Neuronal stem cell (in vitro differentiated cells): ENCODE measurements around the gene ADRA2B.

Source experiments
- DNase-seq: peaks from one replicate; pipeline ENCODE4 v3.0.0-alpha.2; 2013; ENCODE audit warnings: low spot score
- H2AFZ ChIP-seq: one replicate; pipeline ENCODE4 v1.6.1; 2013; ENCODE audit warnings: mild to moderate bottlenecking, low read length, inconsistent platforms
- H2AK5ac ChIP-seq: 2 replicates; pipeline ENCODE4 v1.6.1; 2013; ENCODE audit warnings: low read depth, mild to moderate bottlenecking, inconsistent platforms, low read length, moderate library complexity, mixed read lengths
- H2BK120ac ChIP-seq: 2 replicates; pipeline ENCODE4 v1.6.1; 2013; ENCODE audit warnings: low read depth, mild to moderate bottlenecking, inconsistent platforms, low read length, moderate library complexity, mixed read lengths
- H2BK12ac ChIP-seq: one replicate; pipeline ENCODE4 v1.6.1; 2013; ENCODE audit warnings: low read length, inconsistent platforms
- H2BK15ac ChIP-seq: 2 replicates; pipeline ENCODE4 v1.6.1; 2013; ENCODE audit warnings: mild to moderate bottlenecking, low read length, inconsistent platforms, mixed read lengths
- H2BK5ac ChIP-seq: one replicate; pipeline ENCODE4 v1.6.1; 2013; ENCODE audit warnings: inconsistent platforms, mild to moderate bottlenecking, low read length, moderate library complexity
- H3K14ac ChIP-seq: one replicate; pipeline ENCODE4 v1.6.1; 2013; ENCODE audit warnings: low read length, inconsistent platforms
- H3K18ac ChIP-seq: 2 replicates; pipeline ENCODE4 v1.6.1; 2013; ENCODE audit warnings: low read length, inconsistent platforms
- H3K23ac ChIP-seq: 2 replicates; pipeline ENCODE4 v1.6.1; 2013; ENCODE audit warnings: low read depth, mild to moderate bottlenecking, mixed read lengths, low read length, inconsistent platforms; ENCODE audit not compliant: poor library complexity
- H3K27ac ChIP-seq: replicated peaks from 3 replicates; pipeline ENCODE4 v1.5.1; 2013; ENCODE audit warnings: low read length, inconsistent platforms
- H3K27me3 ChIP-seq, 3 experiments: 2 replicates each; pipeline ENCODE4 v1.6.1; 2013; ENCODE audit warnings: low read length in 3 of 3, mild to moderate bottlenecking in 2 of 3, inconsistent platforms in 1 of 3, low read depth in 1 of 3, mixed read lengths in 1 of 3, moderate library complexity in 1 of 3; ENCODE audit not compliant: control insufficient read depth in 3 of 3, insufficient read depth in 3 of 3
- H3K36me3 ChIP-seq, 2 donors: replicated peaks in 1 of 2; 2 replicates each; pipeline ENCODE4 v1.6.1; 2013; ENCODE audit warnings: low read length in 2 of 2; ENCODE audit not compliant: control insufficient read depth in 2 of 2, insufficient read depth in 2 of 2
- H3K4ac ChIP-seq: 2 replicates; pipeline ENCODE4 v1.6.1; 2013; ENCODE audit warnings: inconsistent platforms, mild to moderate bottlenecking, low read length, moderate library complexity
- H3K4me1 ChIP-seq, 2 donors: 1 replicate in 1 of 2; 2 replicates in 1 of 2; pipeline ENCODE4 v1.6.1; 2013; ENCODE audit warnings: low read length in 2 of 2, low read depth in 1 of 2; ENCODE audit not compliant: control insufficient read depth in 2 of 2, insufficient read depth in 1 of 2
- H3K4me2 ChIP-seq: one replicate; pipeline ENCODE4 v1.6.1; 2013; ENCODE audit warnings: mild to moderate bottlenecking, low read length, inconsistent platforms; ENCODE audit not compliant: insufficient read depth, poor library complexity, severe bottlenecking
- H3K4me3 ChIP-seq, 2 donors: 2 replicates each; pipeline ENCODE4 v1.5.1; 2013; ENCODE audit warnings: low read length in 2 of 2, mild to moderate bottlenecking in 2 of 2, inconsistent platforms in 1 of 2, moderate library complexity in 1 of 2
- H3K79me1 ChIP-seq: one replicate; pipeline ENCODE4 v1.6.1; 2013; ENCODE audit warnings: low read depth, mild to moderate bottlenecking, inconsistent platforms, low read length, moderate library complexity
- H3K9ac ChIP-seq: one replicate; pipeline ENCODE4 v1.6.1; 2013; ENCODE audit warnings: mild to moderate bottlenecking, low read depth, low read length, inconsistent platforms; ENCODE audit not compliant: poor library complexity
- H3K9me3 ChIP-seq, 2 donors: replicated peaks in 1 of 2; 2 replicates each; pipeline versions ENCODE3 to v1.6.1; 2013; ENCODE audit warnings: low read length in 2 of 2, mild to moderate bottlenecking in 2 of 2, inconsistent platforms in 1 of 2, low read depth in 1 of 2, mixed read lengths in 1 of 2, moderate library complexity in 1 of 2; ENCODE audit not compliant: control insufficient read depth in 2 of 2, insufficient read depth in 1 of 2
- H4K8ac ChIP-seq: one replicate; pipeline ENCODE4 v1.6.1; 2013; ENCODE audit warnings: low read depth, mild to moderate bottlenecking, inconsistent platforms, low read length, moderate library complexity
- H4K91ac ChIP-seq: one replicate; pipeline ENCODE4 v1.6.1; 2013; ENCODE audit warnings: low read length, low read depth, mild to moderate bottlenecking, inconsistent platforms; ENCODE audit not compliant: poor library complexity
- WGBS, 2 donors: extraction: QIAGEN DNeasy Blood & Tissue Kit; methylation state at CpG; one replicate each; pipeline ENCODE4 v1.1.7; 2013; ENCODE audit warnings: missing lambda C conversion rate in 2 of 2, mixed read lengths in 1 of 2; ENCODE audit not compliant: insufficient read length in 2 of 2, insufficient replicate concordance in 1 of 2; ENCODE audit errors: extremely low coverage in 2 of 2; 5-methylcytosine and 5-hydroxymethylcytosine counted together

The ADRA2B gene

DNA sequence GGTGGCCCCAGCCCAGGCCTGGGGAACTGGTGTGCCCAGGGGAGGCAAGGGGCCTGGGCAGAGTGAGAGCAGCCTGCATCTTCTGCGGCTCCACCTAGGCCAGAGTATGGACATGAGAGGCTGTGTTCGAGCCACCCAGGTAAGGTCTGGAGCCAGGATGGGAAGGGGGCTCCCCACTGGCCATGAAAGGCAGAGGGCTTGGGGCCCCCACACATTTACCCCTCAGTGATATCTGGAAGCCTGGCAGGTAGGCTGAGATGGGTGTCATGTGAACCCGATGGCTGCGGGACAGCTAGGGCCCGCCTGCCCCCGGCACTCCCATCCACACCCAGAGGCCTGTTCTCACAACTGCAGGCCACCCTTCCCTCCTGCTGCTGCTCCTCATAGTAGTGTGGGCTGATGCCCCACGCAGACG, 13.2 kb downstream of the ADRA2B start:
- Histone ChIP-seq H3K79me1 (no peaks in the 10 kb centered on the region), H3K9ac (peak overlapping the region; percentile 80), H2BK5ac (no peak overlapping the region), H4K91ac (no peak overlapping the region), H3K4me2 (no peak overlapping the region), H3K27me3 (peaks cover 0 to 3% (median 0%) of the 10 kb centered on the region in 3 experiments), H3K23ac (peak overlapping the region; percentile 37), H3K36me3 (no peaks in the 10 kb centered on the region), H2AK5ac (peak overlapping the region; percentile 88), H3K4me1 (peaks cover 1 to 17% of the 10 kb centered on the region in 2 donors), H3K27ac (no peak overlapping the region), H3K9me3 (peaks cover 9 to 12% of the 10 kb centered on the region in 2 donors), H3K4ac (peak overlapping the region; percentile 56), H2BK120ac (peak overlapping the region; percentile 4), H3K14ac (no peak overlapping the region), H2BK15ac (peak overlapping the region; percentile 78), H2AFZ (peak overlapping the region; percentile 39), H3K4me3 (no peak overlapping the region), H2BK12ac (peak overlapping the region; percentile 87), H4K8ac (no peak overlapping the region), H3K18ac (peak overlapping the region; percentile 36)
- WGBS, 2 donors: no CpG with 5 or more reads among the region's 8 CpGs
- DNase-seq: no peak

GRCh38 chr2:96102596-96103186, 13.7 kb downstream of the ADRA2B start:
- Histone ChIP-seq H3K4me2 (no peak overlapping the region), H2AK5ac (peak overlapping the region; percentile 88), H3K27me3 (peaks cover 0 to 3% (median 0%) of the 10 kb centered on the region in 3 experiments), H4K91ac (no peak overlapping the region), H2BK15ac (peak overlapping the region; percentile 78), H3K18ac (peak overlapping the region; percentile 36), H3K4me3 (no peak overlapping the region), H3K27ac (no peak overlapping the region), H2BK120ac (peak overlapping the region; percentile 4), H2BK5ac (no peak overlapping the region), H2AFZ (no peak overlapping the region), H3K9me3 (peaks cover 9 to 12% of the 10 kb centered on the region in 2 donors), H3K79me1 (no peaks in the 10 kb centered on the region), H4K8ac (no peak overlapping the region), H3K23ac (peak overlapping the region; percentile 37), H3K4ac (peak overlapping the region; percentile 56), H3K9ac (peak overlapping the region; percentile 80), H2BK12ac (peak overlapping the region; percentile 87), H3K4me1 (peaks cover 0 to 12% of the 10 kb centered on the region in 2 donors), H3K36me3 (no peaks in the 10 kb centered on the region), H3K14ac (no peak overlapping the region)
- WGBS, 2 donors: no CpG with 5 or more reads among the region's 15 CpGs
- no peak for DNase-seq

GRCh38 chr2:96100893-96101304, 15.5 kb downstream of the ADRA2B start:
- WGBS, 2 donors: no CpG with 5 or more reads among the region's 3 CpGs
- Histone ChIP-seq H3K9me3 (peaks cover 7 to 10% of the 10 kb centered on the region in 2 donors), H2BK5ac (no peak overlapping the region), H3K9ac (no peak overlapping the region), H3K4me3 (no peak overlapping the region), H3K4me2 (no peak overlapping the region), H3K23ac (no peak overlapping the region), H3K4me1 (peaks cover 0 to 12% of the 10 kb centered on the region in 2 donors), H2BK15ac (no peak overlapping the region), H3K18ac (peak overlapping the region; percentile 61), H3K27me3 (peaks cover 0 to 3% (median 0%) of the 10 kb centered on the region in 3 experiments), H2BK120ac (no peak overlapping the region), H4K8ac (no peak overlapping the region), H2BK12ac (peak overlapping the region; percentile 14), H3K27ac (no peak overlapping the region), H3K14ac (no peak overlapping the region), H3K79me1 (no peaks in the 10 kb centered on the region), H2AK5ac (no peak overlapping the region), H3K36me3 (no peaks in the 10 kb centered on the region), H2AFZ (peak overlapping the region; percentile 46), H3K4ac (no peak overlapping the region), H4K91ac (no peak overlapping the region)
- no peak for DNase-seq

- no CpG with 5 or more reads among the region's 12 CpGs for WGBS, 2 donors
- H3K18ac ChIP-seq: peak overlapping the region; percentile 88
- H2AFZ ChIP-seq: peak overlapping the region; percentile 46
- no peak overlapping the region for H3K4me2 ChIP-seq
- peaks cover 0 to 12% of the 10 kb centered on the region in 2 donors for H3K4me1 ChIP-seq
- H3K9ac ChIP-seq: no peak overlapping the region
- H3K79me1 ChIP-seq: no peaks in the 10 kb centered on the region
- no peak overlapping the region for H2BK120ac ChIP-seq
- H3K14ac ChIP-seq: no peak overlapping the region
- no peak for DNase-seq
- no peak overlapping the region for H4K91ac ChIP-seq
- H2BK5ac ChIP-seq: peak overlapping the region; percentile 76
- H3K4ac ChIP-seq: no peak overlapping the region
- H3K4me3 ChIP-seq: no peak overlapping the region
- peak overlapping the region; percentile 22 for H2AK5ac ChIP-seq
- no peak overlapping the region for H4K8ac ChIP-seq
- peaks cover 0 to 5% of the 10 kb centered on the region in 2 donors for H3K9me3 ChIP-seq
- H3K27me3 ChIP-seq: peaks cover 0 to 3% (median 0%) of the 10 kb centered on the region in 3 experiments
- H3K23ac ChIP-seq: no peak overlapping the region
- no peak overlapping the region for H3K27ac ChIP-seq
- no peak overlapping the region for H2BK12ac ChIP-seq
- peak overlapping the region; percentile 64 for H2BK15ac ChIP-seq
- no peaks in the 10 kb centered on the region for H3K36me3 ChIP-seq
These were observed 16.2 kb downstream of the ADRA2B start for GRCh38 chr2:96099861-96100798.
